ENCODE data around the gene ARHGAP42. TPM values are rescaled to one million over a fixed set of nuclear protein-coding genes. Genes with fewer than 3 reads are reported as not detected.
"Not testable (repeated sequence)": the region's sequence is repeated elsewhere in the genome, so short reads cannot be mapped to it uniquely, and the experiment has no call there.

ARHGAP42 gene
- total RNA-seq, 1 donor from 2014 or later, result 12.0 TPM

GRCh38 chr11:100883830-100884229 is 196.7 kb downstream of the ARHGAP42 start:
- DNase-seq (ENCODE audit: low spot score), result no peak
- intact Hi-C loops (cut with DNase I), result no loop called here

- no peak for DNase-seq (ENCODE audit: low spot score)
- intact Hi-C loops (cut with DNase I), result no loop called here
Measured at GRCh38 chr11:100887659-100888058, 200.6 kb downstream of the ARHGAP42 start.

GRCh38 chr11:100888836-100889235 is 201.7 kb downstream of the ARHGAP42 start:
- intact Hi-C loops (cut with DNase I), result no loop called here
- DNase-seq (ENCODE audit: low spot score), result no peak

- intact Hi-C loops (cut with DNase I), result no loop called here
Measured at GRCh38 chr11:100889758-100890157, 202.7 kb downstream of the ARHGAP42 start.

GRCh38 chr11:100890789-100891188 is 203.7 kb downstream of the ARHGAP42 start:
- no peak for DNase-seq (ENCODE audit: low spot score)
- intact Hi-C loops (cut with DNase I), result no loop called here

More at GRCh38 chr11:100889758-100890157, 202.7 kb downstream of the ARHGAP42 start:
- DNase-seq (ENCODE audit: low spot score), result no peak

- DNase-seq (ENCODE audit: low spot score), result no peak
- intact Hi-C loops (cut with DNase I), result no loop called here
Measured at GRCh38 chr11:100892886-100893285, 205.8 kb downstream of the ARHGAP42 start.

- no peak for DNase-seq (ENCODE audit: low spot score)
- intact Hi-C loops (cut with DNase I), result no loop called here
Measured at GRCh38 chr11:100895449-100895848, 208.4 kb downstream of the ARHGAP42 start.

- DNase-seq (ENCODE audit: low spot score); intact Hi-C loops (cut with DNase I): not testable (repeated sequence)
Measured at GRCh38 chr11:100895976-100896375, 208.9 kb downstream of the ARHGAP42 start.

- DNase-seq (ENCODE audit: low spot score); intact Hi-C loops (cut with DNase I): not testable (repeated sequence)
Measured at GRCh38 chr11:100901471-100901870, 214.4 kb downstream of the ARHGAP42 start.

- intact Hi-C loops (cut with DNase I), result no loop called here
- DNase-seq (ENCODE audit: low spot score), result no peak
Measured at GRCh38 chr11:100902454-100903141, 215.5 kb downstream of the ARHGAP42 start.

GRCh38 chr11:100903284-100903683 is 216.2 kb downstream of the ARHGAP42 start:
- no peak for DNase-seq (ENCODE audit: low spot score)
- intact Hi-C loops (cut with DNase I), result no loop called here

- intact Hi-C loops (cut with DNase I), result no loop called here
- no peak for DNase-seq (ENCODE audit: low spot score)
Measured at GRCh38 chr11:100905684-100906083, 218.6 kb downstream of the ARHGAP42 start.

GRCh38 chr11:100908746-100909145 is 221.7 kb downstream of the ARHGAP42 start:
- intact Hi-C loops (cut with DNase I), result no loop called here
- DNase-seq (ENCODE audit: low spot score), result no peak

- intact Hi-C loops (cut with DNase I), result no loop called here
- DNase-seq (ENCODE audit: low spot score), result no peak
Measured at GRCh38 chr11:100910808-100911207, 223.7 kb downstream of the ARHGAP42 start.

GRCh38 chr11:100914415-100915110 is 227.5 kb downstream of the ARHGAP42 start:
- intact Hi-C loops (cut with DNase I), result no loop called here
- no peak for DNase-seq (ENCODE audit: low spot score)

- intact Hi-C loops (cut with DNase I), result no loop called here
- DNase-seq (ENCODE audit: low spot score), result no peak
Measured at GRCh38 chr11:100918551-100919500, 231.7 kb downstream of the ARHGAP42 start.

GRCh38 chr11:100920593-100920992 is 233.5 kb downstream of the ARHGAP42 start:
- intact Hi-C loops (cut with DNase I), result no loop called here
- no peak for DNase-seq (ENCODE audit: low spot score)

GRCh38 chr11:100922121-100922520 is 235.0 kb downstream of the ARHGAP42 start:
- intact Hi-C loops (cut with DNase I), result no loop called here
- DNase-seq (ENCODE audit: low spot score), result no peak

- intact Hi-C loops (cut with DNase I), result no loop called here
- DNase-seq (ENCODE audit: low spot score), result no peak
Measured at GRCh38 chr11:100923555-100923954, 236.5 kb downstream of the ARHGAP42 start.

- intact Hi-C loops (cut with DNase I), result no loop called here
- no peak for DNase-seq (ENCODE audit: low spot score)
Measured at GRCh38 chr11:100925935-100926334, 238.8 kb downstream of the ARHGAP42 start.

Data from cardiac septum (tissue), 1 donor.